ENCODE results near the gene TMEM69. TPM values are rescaled to one million over a fixed set of nuclear protein-coding genes. Genes with fewer than 3 reads are reported as not detected.

Gene TMEM69
- total RNA-seq, 1 experiment from 2014 or later: 39.3 TPM

- no peaks in the 10 kb centered on the region for H3K9me2 ChIP-seq (ENCODE audit: insufficient read depth)
- no peak overlapping the region for H3K27ac ChIP-seq (ENCODE audit: low read depth, low read length)
- CTCF ChIA-PET: no interaction called here
- peaks cover 84% of the 10 kb centered on the region for H3K79me2 ChIP-seq (ENCODE audit: insufficient read depth, low read length)
- RAD21 ChIA-PET (ENCODE audit: low non-redundant PET in 1 of 2, low total read pairs in 2 of 2, uncharacterized antibody in 2 of 2, unreplicated experiment in 2 of 2): no interaction called here
- peaks cover 10% of the 10 kb centered on the region; the same call in 1 of the 2 replicates for H4K20me1 ChIP-seq (ENCODE audit: insufficient read depth)
- H3K4me3 ChIP-seq (replicated peaks in 1 of 2; ENCODE audit: low read depth in 1 of 2, low read length in 2 of 2): no peak overlapping the region
- no peak for ATAC-seq
- peaks cover 3 to 11% of the 10 kb centered on the region in 2 experiments; a peak in 3 of 4 replicates for H3K4me1 ChIP-seq (ENCODE audit: control insufficient read depth in 1 of 2, insufficient read depth in 2 of 2, low read length in 2 of 2)
- BruUV-seq (replicated peaks): no TSS peak
- DNase-seq (ENCODE audit: low read depth, low spot score): no peak
- no peak overlapping the region for H3K4me2 ChIP-seq (ENCODE audit: low read length)
- TF ChIP-seq FOSL1 (IDR thresholded peaks at IDR 0.05; ENCODE audit: low read depth): no peak
- TF ChIP-seq REST (IDR thresholded peaks at IDR 0.05; ENCODE audit: low read depth): no peak
- no peak for TF ChIP-seq CBX3 (IDR thresholded peaks at IDR 0.05; ENCODE audit: low read depth)
- no peak for TF ChIP-seq ELF1 (IDR thresholded peaks at IDR 0.05; ENCODE audit: borderline replicate concordance, low read depth)
- no peak for TF ChIP-seq JUND (IDR thresholded peaks at IDR 0.05)
- TF ChIP-seq TCF7L2 (IDR thresholded peaks at IDR 0.05; ENCODE audit: borderline replicate concordance, extremely low read depth, insufficient read depth, insufficient read length): no peak
- TF ChIP-seq ZNF274 (IDR thresholded peaks at IDR 0.05; ENCODE audit: low read depth, low read length): no peak
- TF ChIP-seq ATF3 (IDR thresholded peaks at IDR 0.05): no peak
- TF ChIP-seq CEBPB (IDR thresholded peaks at IDR 0.05; ENCODE audit: low read depth): no peak
- TF ChIP-seq ZFX (IDR thresholded peaks at IDR 0.05): no peak
- no peak for TF ChIP-seq YY1 (IDR thresholded peaks at IDR 0.05; ENCODE audit: extremely low read depth, insufficient replicate concordance, low read depth, low read length)
- no peak for TF ChIP-seq EZH2phosphoT487 (IDR thresholded peaks at IDR 0.05; ENCODE audit: borderline replicate concordance)
- TF ChIP-seq POLR2A (IDR thresholded peaks at IDR 0.05; ENCODE audit: borderline replicate concordance, extremely low read depth, insufficient read depth, insufficient read length): no peak
- TF ChIP-seq CTCF (IDR thresholded peaks at IDR 0.05 in 2 of 3, conservative IDR thresholded peaks at IDR 0.05 in 1 of 3; ENCODE audit: borderline replicate concordance in 1 of 3, insufficient read depth in 1 of 3, low read depth in 2 of 3, low read length in 2 of 3): no peak
- TF ChIP-seq POLR2AphosphoS5 (IDR thresholded peaks at IDR 0.05; ENCODE audit: low read depth, low read length): no peak
- no peak for TF ChIP-seq MAX (IDR thresholded peaks at IDR 0.05)
- intact Hi-C loops (cut with micrococcal nuclease): loop anchor here (10.0 kb wide), 1 partner anchor 158 kb away; the partner anchor contains the start of gene PRDX1
- H3K9me3 ChIP-seq (ENCODE audit: control insufficient read depth in 1 of 2, insufficient read depth in 1 of 2, low read depth in 1 of 2, low read length in 2 of 2): no peaks in the 10 kb centered on the region
- POLR2A ChIA-PET: no interaction called here
- H3K36me3 ChIP-seq (ENCODE audit: control insufficient read depth in 1 of 2, insufficient read depth in 2 of 2, low read length in 2 of 2): no peaks in the 10 kb centered on the region; a peak in 1 of 4 replicates
- no peak overlapping the region for H2AFZ ChIP-seq (ENCODE audit: low read depth, low read length, poor library complexity, severe bottlenecking)
- H3K27me3 ChIP-seq (ENCODE audit: insufficient read depth, low read length): no peaks in the 10 kb centered on the region
- no peak overlapping the region for H3K9ac ChIP-seq (ENCODE audit: low read length)
These were observed 5.0 kb upstream of the TMEM69 start for GRCh38 chr1:45682942-45683341.

Data from HCT116 (cell line).